ENCODE data around the gene APOL6.
"Not testable (repeated sequence)": the region's sequence is repeated elsewhere in the genome, so short reads cannot be mapped to it uniquely, and the experiment has no call there.

The APOL6 gene

DNA sequence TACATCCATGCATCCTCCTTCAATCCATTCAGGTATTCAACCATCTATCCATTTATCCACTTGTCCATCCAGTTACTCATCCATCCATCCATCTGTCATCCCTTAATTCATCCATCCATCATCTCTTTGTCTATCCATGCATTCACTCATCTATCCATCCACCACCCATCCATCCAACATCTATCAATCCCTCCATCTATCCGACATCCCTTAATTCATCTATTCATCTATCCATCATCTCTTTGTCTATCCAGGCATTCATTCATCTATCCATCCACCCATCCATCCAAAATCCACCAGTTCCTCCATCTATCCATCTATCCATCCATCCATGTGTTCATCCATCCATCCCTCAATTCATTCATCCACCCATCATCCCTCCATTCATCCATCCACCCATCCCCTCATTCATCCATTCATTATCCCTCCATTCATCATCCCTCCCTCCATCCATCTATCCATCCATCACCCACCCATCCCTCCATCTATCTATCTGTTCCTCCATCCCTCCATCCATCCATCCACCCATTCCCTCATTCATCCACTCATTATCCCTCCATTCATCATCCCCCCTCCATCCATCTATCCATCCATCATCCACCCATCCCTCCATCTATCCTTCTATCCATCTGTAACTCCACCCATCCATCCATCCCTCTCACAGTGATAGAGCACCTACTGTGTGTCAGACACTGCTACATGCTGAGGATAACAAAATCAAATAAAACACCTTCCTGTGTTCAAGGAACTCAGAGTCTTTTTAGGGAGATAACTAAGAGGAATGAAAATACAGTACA is 29.6 kb upstream of the APOL6 start:
- no peak for DNase-seq

- no peak for DNase-seq
These were observed 28.7 kb upstream of the APOL6 start for GRCh38 chr22:35619336-35620094.

- no peak for DNase-seq
These were observed 27.5 kb upstream of the APOL6 start for GRCh38 chr22:35620624-35621251.

- no peak for DNase-seq
These were observed 26.8 kb upstream of the APOL6 start for GRCh38 chr22:35621451-35621850.

- no peak for DNase-seq
These were observed 25.9 kb upstream of the APOL6 start for GRCh38 chr22:35622191-35622913.

DNA sequence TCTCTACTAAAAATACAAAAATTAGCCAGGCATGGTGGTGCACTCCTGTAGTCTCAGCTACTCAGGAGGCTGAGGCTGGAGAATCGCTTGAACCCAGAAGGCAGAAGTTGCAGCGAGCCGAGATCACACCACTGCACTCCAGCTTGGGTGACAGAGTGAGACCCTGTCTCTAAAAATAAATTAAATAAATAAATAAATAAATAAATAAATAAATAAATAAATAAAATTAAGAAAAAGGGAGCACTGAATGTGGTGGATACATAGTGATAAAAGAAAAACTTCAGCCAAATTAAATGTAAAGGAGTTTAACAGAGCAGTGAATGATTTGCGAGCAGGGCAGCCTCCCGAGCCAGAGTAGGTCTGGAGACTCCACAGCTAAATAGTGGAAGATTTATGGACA is 24.4 kb upstream of the APOL6 start:
- DNase-seq, result not testable (repeated sequence)

GRCh38 chr22:35624547-35624946 is 23.7 kb upstream of the APOL6 start:
- no peak for DNase-seq

GRCh38 chr22:35625763-35626432 is 22.3 kb upstream of the APOL6 start:
- no peak for DNase-seq

DNA sequence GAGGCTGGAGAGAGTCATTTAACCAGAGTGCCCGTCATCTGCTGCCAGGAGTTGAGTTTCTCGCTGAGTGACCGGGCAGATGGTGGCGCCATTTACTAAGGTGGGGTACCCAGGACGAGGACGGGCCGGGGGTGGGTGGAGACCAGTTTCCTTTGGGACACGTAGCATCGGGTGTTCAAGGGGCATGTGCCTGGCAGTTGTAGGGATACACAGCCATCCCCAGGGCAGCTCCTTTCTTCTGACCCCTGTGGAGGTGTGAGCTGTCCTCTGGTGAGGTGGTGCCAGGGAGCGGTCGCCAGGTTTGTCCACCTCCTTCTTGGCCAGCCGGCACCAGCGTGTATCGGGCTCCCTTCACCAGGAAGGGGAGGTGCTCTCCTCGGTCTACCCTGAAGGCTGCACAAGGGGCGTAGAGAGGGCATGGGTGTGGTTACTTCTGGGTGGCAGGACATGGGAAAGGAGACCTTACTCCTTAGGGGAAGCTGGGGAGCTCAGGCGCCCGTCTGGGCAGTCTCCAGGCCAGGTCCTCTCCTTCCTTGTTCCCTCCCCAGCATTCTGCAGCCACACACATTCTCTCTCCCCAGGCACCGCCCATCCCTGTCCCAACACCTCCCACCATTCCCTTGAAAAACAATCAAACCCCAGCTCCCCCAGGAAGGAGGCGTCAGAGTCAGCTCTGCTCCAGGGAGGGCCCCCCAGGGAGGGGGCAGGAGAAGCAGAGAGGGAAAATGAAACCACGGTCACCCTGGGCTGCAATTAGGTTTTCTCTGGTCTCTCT is 20.8 kb upstream of the APOL6 start:
- DNase-seq, result peak; percentile 97

DNA sequence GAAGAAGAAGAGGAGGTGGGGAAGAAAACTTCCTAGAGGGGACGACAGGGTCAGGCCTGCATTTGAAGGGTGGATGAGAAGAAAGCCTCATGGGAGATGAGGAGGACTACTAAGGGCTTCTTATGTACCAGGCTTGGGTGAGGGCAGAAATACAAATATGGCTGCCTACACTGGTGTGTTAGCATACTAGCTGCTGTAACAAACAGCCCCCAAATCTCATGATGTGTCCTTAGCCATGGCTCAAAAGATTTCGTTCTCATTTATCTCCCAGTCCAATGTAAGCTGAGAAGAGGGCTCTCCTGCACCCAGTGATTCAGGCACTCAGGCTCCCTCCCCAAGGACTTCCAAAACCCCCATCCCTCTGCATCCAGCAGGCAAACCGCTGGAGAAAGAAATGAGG is 19.5 kb upstream of the APOL6 start:
- no peak for DNase-seq

GRCh38 chr22:35629406-35630216 is 18.6 kb upstream of the APOL6 start:
- DNase-seq, result peak; percentile 100

- DNase-seq, result peak; percentile 83
These were observed 17.9 kb upstream of the APOL6 start for GRCh38 chr22:35630387-35630793.

- DNase-seq, result no peak
These were observed 17.4 kb upstream of the APOL6 start for GRCh38 chr22:35630891-35631290.

- peak; percentile 50 for DNase-seq
These were observed 16.6 kb upstream of the APOL6 start for GRCh38 chr22:35631597-35631996.

DNA sequence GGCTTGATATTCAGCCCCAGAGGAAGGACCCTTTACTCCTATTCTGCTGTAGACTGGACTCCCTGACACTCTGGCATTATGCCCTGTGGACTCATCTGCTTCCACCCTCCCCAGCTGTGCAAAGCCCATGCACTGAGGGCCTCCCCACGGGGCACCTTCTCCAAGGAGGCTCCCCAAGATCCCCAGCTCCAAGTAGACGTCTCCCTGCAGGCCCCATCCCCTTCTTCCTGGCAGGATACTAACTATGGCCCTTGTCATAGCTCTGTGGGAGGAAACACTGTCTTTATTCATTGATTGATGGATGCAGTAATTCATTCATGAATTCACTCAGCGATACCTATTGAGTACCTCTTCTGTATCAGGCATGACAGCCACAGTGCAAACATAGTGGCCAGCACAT is 15.3 kb upstream of the APOL6 start:
- no peak for DNase-seq

DNA sequence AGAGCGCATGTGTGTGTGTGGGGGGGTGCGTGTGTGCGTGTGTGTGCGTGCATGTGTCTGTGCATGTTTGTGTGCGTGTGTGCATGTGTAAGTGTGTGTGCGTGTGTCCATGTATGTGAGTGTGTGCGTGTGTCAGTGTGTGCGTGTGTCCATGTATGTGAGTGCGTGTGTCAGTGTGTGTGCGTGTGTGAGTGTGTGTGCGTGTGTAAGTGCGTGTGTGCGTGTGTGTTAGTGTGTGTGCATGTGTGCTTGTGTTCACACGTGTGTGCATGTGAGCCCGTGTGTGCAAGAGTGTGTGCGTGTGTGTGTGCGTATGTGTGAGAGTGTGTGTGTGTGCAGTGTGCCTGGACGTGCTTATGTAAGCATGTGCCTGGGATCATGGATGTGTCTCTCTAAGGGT is 14.7 kb upstream of the APOL6 start:
- DNase-seq, result no peak

- DNase-seq, result no peak
These were observed 14.2 kb upstream of the APOL6 start for GRCh38 chr22:35634015-35634414.

DNA sequence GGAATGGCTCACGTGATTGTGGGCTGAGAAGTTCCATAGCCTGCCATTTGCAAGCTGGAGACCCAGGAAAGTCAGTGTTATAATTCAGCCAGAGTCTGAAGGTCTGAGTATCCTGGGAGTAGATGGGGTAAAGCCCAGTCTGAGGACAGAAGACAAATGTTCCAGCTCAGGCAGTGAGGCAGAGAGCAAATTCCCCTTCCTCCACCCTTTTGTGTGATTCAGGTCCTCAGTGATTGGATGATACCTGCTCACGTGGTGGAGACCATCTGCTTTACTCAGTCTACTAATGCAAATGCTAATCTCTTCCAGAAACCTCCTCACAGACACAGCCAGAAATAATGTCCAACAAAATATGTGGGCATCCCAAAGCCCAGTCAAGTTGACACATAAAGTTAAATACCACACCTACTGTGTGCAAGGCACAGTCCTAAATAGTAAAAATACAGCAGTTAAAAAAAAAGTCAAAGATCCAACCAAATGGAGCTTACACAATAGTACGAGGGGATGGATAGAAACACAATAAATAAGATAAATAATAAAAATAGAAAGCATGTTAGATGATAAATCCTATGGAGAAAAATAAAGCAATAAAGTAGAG is 13.2 kb upstream of the APOL6 start:
- DNase-seq, result no peak

GRCh38 chr22:35637254-35637653 is 11.0 kb upstream of the APOL6 start:
- DNase-seq, result no peak

- no peak for DNase-seq
These were observed 10.2 kb upstream of the APOL6 start for GRCh38 chr22:35638001-35638400.

Measured in EL (cell line).